ENCODE measurements around the gene USP17L24. TPM values are rescaled to one million over a fixed set of nuclear protein-coding genes. Genes with fewer than 3 reads are reported as not detected.
"Not testable (repeated sequence)": the region's sequence is repeated elsewhere in the genome, so short reads cannot be mapped to it uniquely, and the experiment has no call there.

USP17L24 gene
- not detected for total RNA-seq
- long read RNA-seq = 0 reads

- DNase-seq; ATAC-seq; intact Hi-C loops (cut with DNase I): not testable (repeated sequence)
These were observed at the start of gene USP17L24 for GRCh38 chr4:9324865-9325264. TSS of gene USP17L24 (plus strand) at chr4:9325165. CDS start at chr4:9325165, 0 bp downstream.

GRCh38 chr4:9324191-9324590, 774 bp upstream of the USP17L24 start:
- intact Hi-C loops (cut with DNase I); ATAC-seq; DNase-seq: not testable (repeated sequence)

GRCh38 chr4:9329611-9330010, 4.6 kb downstream of the USP17L24 start, which contains the start of gene USP17L25:
TSS of gene USP17L25 (plus strand) at chr4:9329911. CDS start at chr4:9329911, 0 bp downstream.
- DNase-seq; ATAC-seq; intact Hi-C loops (cut with DNase I): not testable (repeated sequence)

- intact Hi-C loops (cut with DNase I); DNase-seq; ATAC-seq: not testable (repeated sequence)
These were observed 9.4 kb downstream of the USP17L24 start, which contains the start of gene USP17L26 for GRCh38 chr4:9334358-9334757. TSS of gene USP17L26 (plus strand) at chr4:9334658. CDS start at chr4:9334658, 0 bp downstream.

GRCh38 chr4:9339103-9339502, 14.1 kb downstream of the USP17L24 start, which contains the start of gene USP17L5:
TSS of gene USP17L5 (plus strand) at chr4:9339403. CDS start at chr4:9339403, 0 bp downstream.
- ATAC-seq; DNase-seq; intact Hi-C loops (cut with DNase I): not testable (repeated sequence)

GRCh38 chr4:9343848-9344247, 18.9 kb downstream of the USP17L24 start, which contains the start of gene USP17L27:
TSS of gene USP17L27 (plus strand) at chr4:9344148. CDS start at chr4:9344148, 0 bp downstream.
- DNase-seq; ATAC-seq; intact Hi-C loops (cut with DNase I): not testable (repeated sequence)

- DNase-seq; intact Hi-C loops (cut with DNase I); ATAC-seq: not testable (repeated sequence)
These were observed 23.6 kb downstream of the USP17L24 start, which contains the start of gene USP17L28 for GRCh38 chr4:9348593-9348992. TSS of gene USP17L28 (plus strand) at chr4:9348893. CDS start at chr4:9348893, 0 bp downstream.

- DNase-seq; intact Hi-C loops (cut with DNase I); ATAC-seq: not testable (repeated sequence)
These were observed 25.9 kb downstream of the USP17L24 start for GRCh38 chr4:9350866-9351265.

- DNase-seq; intact Hi-C loops (cut with DNase I); ATAC-seq: not testable (repeated sequence)
These were observed 28.4 kb downstream of the USP17L24 start, which contains the start of gene USP17L29 for GRCh38 chr4:9353338-9353737. TSS of gene USP17L29 (plus strand) at chr4:9353638. CDS start at chr4:9353638, 0 bp downstream.

GRCh38 chr4:9362829-9363228, 37.9 kb downstream of the USP17L24 start, which contains the start of gene USP17L30:
TSS of gene USP17L30 (plus strand) at chr4:9363129. CDS start at chr4:9363129, 0 bp downstream.
- ATAC-seq; intact Hi-C loops (cut with DNase I): not testable (repeated sequence)

More at GRCh38 chr4:9362829-9363228, 37.9 kb downstream of the USP17L24 start, which contains the start of gene USP17L30:
- DNase-seq = not testable (repeated sequence)

Other genes with a start within 250 kb of the USP17L24 start
- gene FAM90A26, start 154.8 kb upstream of the USP17L24 start, total RNA-seq = not detected
- not detected for gene USP17L10, start 114.5 kb upstream of the USP17L24 start, total RNA-seq
- gene USP17L11, start 109.8 kb upstream of the USP17L24 start, total RNA-seq = not detected
- not detected for gene USP17L12, start 105.0 kb upstream of the USP17L24 start, total RNA-seq
- gene USP17L13, start 100.3 kb upstream of the USP17L24 start, total RNA-seq = not detected
- not detected for gene USP17L15, start 90.8 kb upstream of the USP17L24 start, total RNA-seq
- not detected for gene USP17L17, start 81.3 kb upstream of the USP17L24 start, total RNA-seq
- gene USP17L18, start 76.5 kb upstream of the USP17L24 start, total RNA-seq = not detected
- not detected for gene USP17L19, start 71.8 kb upstream of the USP17L24 start, total RNA-seq
- gene USP17L20, start 67.0 kb upstream of the USP17L24 start, total RNA-seq = not detected
- not detected for gene USP17L21, start 62.3 kb upstream of the USP17L24 start, total RNA-seq
- not detected for gene USP17L22, start 57.5 kb upstream of the USP17L24 start, total RNA-seq
- gene USP17L25, start 4.7 kb downstream of the USP17L24 start, total RNA-seq = not detected
- not detected for gene USP17L26, start 9.5 kb downstream of the USP17L24 start, total RNA-seq
- not detected for gene USP17L5, start 14.2 kb downstream of the USP17L24 start, total RNA-seq
- gene USP17L27, start 19.0 kb downstream of the USP17L24 start, total RNA-seq = not detected
- not detected for gene USP17L28, start 23.7 kb downstream of the USP17L24 start, total RNA-seq
- not detected for gene USP17L29, start 28.5 kb downstream of the USP17L24 start, total RNA-seq
- not detected for gene USP17L30, start 38.0 kb downstream of the USP17L24 start, total RNA-seq
- not detected for gene DEFB131A, start 119.2 kb downstream of the USP17L24 start, total RNA-seq

Measured in left cardiac atrium (tissue), 4 donors.